ENCODE data around the gene CHD9.

- TF ChIP-seq, protein P1, sequence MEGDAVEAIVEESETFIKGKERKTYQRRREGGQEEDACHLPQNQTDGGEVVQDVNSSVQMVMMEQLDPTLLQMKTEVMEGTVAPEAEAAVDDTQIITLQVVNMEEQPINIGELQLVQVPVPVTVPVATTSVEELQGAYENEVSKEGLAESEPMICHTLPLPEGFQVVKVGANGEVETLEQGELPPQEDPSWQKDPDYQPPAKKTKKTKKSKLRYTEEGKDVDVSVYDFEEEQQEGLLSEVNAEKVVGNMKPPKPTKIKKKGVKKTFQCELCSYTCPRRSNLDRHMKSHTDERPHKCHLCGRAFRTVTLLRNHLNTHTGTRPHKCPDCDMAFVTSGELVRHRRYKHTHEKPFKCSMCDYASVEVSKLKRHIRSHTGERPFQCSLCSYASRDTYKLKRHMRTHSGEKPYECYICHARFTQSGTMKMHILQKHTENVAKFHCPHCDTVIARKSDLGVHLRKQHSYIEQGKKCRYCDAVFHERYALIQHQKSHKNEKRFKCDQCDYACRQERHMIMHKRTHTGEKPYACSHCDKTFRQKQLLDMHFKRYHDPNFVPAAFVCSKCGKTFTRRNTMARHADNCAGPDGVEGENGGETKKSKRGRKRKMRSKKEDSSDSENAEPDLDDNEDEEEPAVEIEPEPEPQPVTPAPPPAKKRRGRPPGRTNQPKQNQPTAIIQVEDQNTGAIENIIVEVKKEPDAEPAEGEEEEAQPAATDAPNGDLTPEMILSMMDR (IDR thresholded peaks at IDR 0.05): no peak
- TF ChIP-seq POLR2A (IDR thresholded peaks at IDR 0.05): no peak
Observed at GRCh38 chr16:53297477-53297876, 242.7 kb downstream of the CHD9 start.

Measured in sigmoid colon (tissue), 3 donors.